HepG2 (cell line): Measurements from ENCODE around the gene HTR6. TPM values are rescaled to one million over a fixed set of nuclear protein-coding genes. Genes with fewer than 3 reads are reported as not detected.

ENCODE experiments used
- ATAC-seq: fragments of 200-7000 bp; cut with Tn5 transposase; 3 replicates; pipeline ENCODE4 v1.9.1; 2020; ENCODE audit warnings: mild to moderate bottlenecking, moderate library complexity
- BruUV-seq: library from RNA; stranded (reverse); fragments of 400-500 nt; replicated peaks from 2 replicates; lab custom pipeline; 2021; lab: Mats Ljungman, UMichigan
- CTCF ChIA-PET: fragments of 300-600 bp; formaldehyde crosslinking; extraction: SDS; loops from one replicate; lab custom pipeline; 2021; ENCODE audit warnings: low total read pairs, inconsistent platforms, low intra/inter-chr PET ratio; lab: Yijun Ruan, JAX
- POLR2A ChIA-PET: fragments of 350-600 bp; sonication (Branson Sonifier 250); formaldehyde crosslinking; loops from one replicate; lab custom pipeline; 2020; ENCODE audit warnings: antibody characterized with exemption, inconsistent platforms; lab: Yijun Ruan, JAX
- DNase-seq: peaks from one replicate; pipeline ENCODE4 v3.0.0-alpha.2; 2015; ENCODE audit warnings: low spot score
- FAIRE-seq: peaks from 3 replicates; lab custom pipeline; 2011; peaks lifted over from hg19 to GRCh38; lab: Jason Lieb, UNC
- H2AFZ ChIP-seq: one replicate; pipeline ENCODE4 v1.6.1; 2011; ENCODE audit warnings: low read length, inconsistent platforms
- H3K27ac ChIP-seq: fragments of 300-600 bp; 3 replicates; pipeline ENCODE4 v1.8.0; 2011; ENCODE audit warnings: mixed run types, mild to moderate bottlenecking, mixed read lengths, low read length, inconsistent platforms; ENCODE audit not compliant: insufficient read depth; ENCODE audit errors: extremely low read length
- H3K27me3 ChIP-seq, 2 experiments: fragments of 200-600 bp in 1 of 2; 2 replicates in 1 of 2; 3 replicates in 1 of 2; pipeline versions ENCODE4 v1.6.0 to v1.8.0; 2011; ENCODE audit warnings: low read length in 2 of 2, mild to moderate bottlenecking in 2 of 2, moderate library complexity in 2 of 2, inconsistent platforms in 1 of 2; ENCODE audit not compliant: insufficient read depth in 2 of 2, control insufficient read depth in 1 of 2
- H3K36me3 ChIP-seq, 2 experiments: fragments of 200-600 bp in 1 of 2; replicated peaks in 1 of 2; 2 replicates in 1 of 2; 3 replicates in 1 of 2; pipeline versions ENCODE4 v1.5.1 to v1.8.0; 2011; ENCODE audit warnings: low read length in 2 of 2, inconsistent platforms in 1 of 2; ENCODE audit not compliant: insufficient read depth in 2 of 2, control insufficient read depth in 1 of 2
- H3K4me1 ChIP-seq: 2 replicates; pipeline ENCODE4 v1.5.1; 2012; ENCODE audit warnings: low read length, inconsistent platforms; ENCODE audit not compliant: insufficient read depth
- H3K4me2 ChIP-seq: 2 replicates; pipeline ENCODE4 v1.6.0; 2011; ENCODE audit warnings: low read depth, low read length, inconsistent platforms
- H3K4me3 ChIP-seq, 3 experiments: fragments of 200-600 bp in 1 of 3; sonication (generic), shearing (Covaris generic) in 1 of 3; replicated peaks in 1 of 3; 2 replicates each; pipeline ENCODE4 v1.5.1; 2011 to 2016; ENCODE audit warnings: low read length in 3 of 3, inconsistent platforms in 2 of 3, low read depth in 2 of 3, mild to moderate bottlenecking in 2 of 3, control low read depth in 1 of 3, mixed read lengths in 1 of 3; ENCODE audit not compliant: insufficient read depth in 1 of 3
- H3K79me2 ChIP-seq: one replicate; pipeline ENCODE4 v1.6.1; 2011; ENCODE audit warnings: low read length, inconsistent platforms; ENCODE audit not compliant: insufficient read depth
- H3K9ac ChIP-seq: 2 replicates; pipeline ENCODE4 v1.6.0; 2011; ENCODE audit warnings: mild to moderate bottlenecking, low read depth, low read length, inconsistent platforms; ENCODE audit not compliant: insufficient read depth
- H3K9me3 ChIP-seq: 2 replicates; pipeline ENCODE4 v1.5.1; 2012; ENCODE audit warnings: mild to moderate bottlenecking, low read length
- H4K20me1 ChIP-seq: 2 replicates; pipeline ENCODE4 v1.6.0; 2011; ENCODE audit warnings: inconsistent platforms, mild to moderate bottlenecking, low read length, moderate library complexity; ENCODE audit not compliant: insufficient read depth
- AKAP8 ChIP-seq: sonication (generic); formaldehyde crosslinking; IDR thresholded peaks from 2 replicates; pipeline ENCODE4 v1.5.1; 2020; ENCODE audit warnings: mild to moderate bottlenecking, missing genetic modification reagents
- DMAP1 ChIP-seq: IDR thresholded peaks from 2 replicates; pipeline ENCODE4 v1.6.1; 2016
- MEIS2 ChIP-seq: sonication (generic); formaldehyde crosslinking; IDR thresholded peaks from 2 replicates; pipeline ENCODE4 v1.9.0; 2021; ENCODE audit warnings: mild to moderate bottlenecking, missing genetic modification reagents
- SMC3 ChIP-seq: IDR thresholded peaks from 2 replicates; pipeline ENCODE4 v1.6.1; 2011; ENCODE audit warnings: low read length, improper control_type of control experiment
- SP140L ChIP-seq: sonication (generic); formaldehyde crosslinking; IDR thresholded peaks from 2 replicates; pipeline ENCODE4 v1.4.0; 2020; ENCODE audit warnings: missing genetic modification reagents, borderline replicate concordance
- ZNF547 ChIP-seq: sonication (generic); formaldehyde crosslinking; IDR thresholded peaks from 2 replicates; pipeline ENCODE4 v1.5.1; 2020; ENCODE audit warnings: mild to moderate bottlenecking, missing genetic modification reagents
- WGBS: methylation state at CpG from one replicate; pipeline ENCODE4 v1.1.6; 2017; ENCODE audit warnings: low lambda C conversion rate; 5-methylcytosine and 5-hydroxymethylcytosine counted together
- in situ Hi-C: cut with HindIII; loops from 2 replicates; pipeline ENCODE4 v1.10.0; 2017; ENCODE audit warnings: low pct_unique_long_range_greater_than_20kb; ENCODE audit not compliant: extremely low pct_ligation_motif_present
- intact Hi-C: fragments of 100-400 bp; cut with micrococcal nuclease; formaldehyde crosslinking; loops from one replicate; pipeline ENCODE4 v1.10.0; 2022; ENCODE audit not compliant: unreplicated experiment
- polyA plus RNA-seq, 8 experiments: library from polyadenylated mRNA; depleted of rRNA in 3 of 8; stranded (reverse) in 7 of 8; unstranded in 1 of 8; fragments of >200 nt; fragmentation: Illumina TruSeq in 4 of 8; extraction: Trizol in 4 of 8; gene quantifications; 2 replicates each; pipeline versions ENCODE4 v1.2.1 to v1.2.3, GENCODE V29; 2011 to 2016; ENCODE audit warnings: low read depth in 4 of 8, missing spikeins in 1 of 8, mixed read lengths in 1 of 8; ENCODE audit not compliant: insufficient read depth in 1 of 8
- total RNA-seq, 5 experiments: library from RNA; depleted of rRNA; stranded (reverse); fragments of >200 nt; fragmentation: Illumina TruSeq; extraction: Trizol; gene quantifications; 2 replicates each; pipeline ENCODE4 v1.2.3, GENCODE V29; 2016; ENCODE audit warnings: low read depth in 1 of 5
- TF ChIP-seq, protein P1 (sequence below): sonication (generic); formaldehyde crosslinking; IDR thresholded peaks from 2 replicates; pipeline ENCODE4 v1.8.0; 2022; ENCODE audit warnings: missing genetic modification reagents, mild to moderate bottlenecking, borderline replicate concordance
- TF ChIP-seq, protein P2 (sequence below): sonication (generic); formaldehyde crosslinking; IDR thresholded peaks from 2 replicates; pipeline ENCODE4 v1.5.0; 2020; ENCODE audit warnings: mild to moderate bottlenecking, missing genetic modification reagents
- TF ChIP-seq, protein P3 (sequence below): sonication (generic); formaldehyde crosslinking; IDR thresholded peaks from 2 replicates; pipeline ENCODE4 v1.4.0; 2020; ENCODE audit warnings: mild to moderate bottlenecking, missing genetic modification reagents, borderline replicate concordance

Gene HTR6
- total and polyA plus RNA-seq, 2 of the 13 experiments (the other 11 are each of a cell fraction or from before 2014, with no cell fraction given): 0.04 TPM; not detected in 1

DNA sequence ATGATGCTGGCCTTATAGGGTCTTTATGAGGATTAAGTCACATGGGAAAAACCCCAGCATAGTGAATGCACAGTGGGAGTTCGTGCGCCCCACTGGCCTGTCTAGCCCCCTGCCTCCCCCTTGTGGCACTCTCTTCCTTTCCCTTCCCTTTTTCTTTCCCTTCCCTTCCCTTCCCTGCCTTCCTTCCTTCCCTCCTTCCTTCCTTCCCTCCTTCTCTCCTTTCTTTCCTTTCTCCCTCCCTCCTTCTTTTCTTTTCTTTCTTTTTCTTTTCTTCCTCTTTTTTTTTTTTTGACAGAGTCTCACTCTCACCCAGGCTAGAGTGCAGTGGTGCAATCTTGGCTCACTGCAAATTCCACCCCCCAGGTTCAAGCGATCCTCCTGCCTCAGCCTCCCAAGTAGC is 38.6 kb downstream of the HTR6 start:
- CTCF ChIA-PET: interaction anchor here (1.2 to 2.3 kb wide), 2 partner anchors 39 to 42 kb away, joined by 3 to 9 read pairs; partner anchors contain the start of gene HTR6
- no TSS peak for BruUV-seq
- H3K4me1 ChIP-seq: peaks cover 9% of the 10 kb centered on the region
- TF ChIP-seq DMAP1 (CRISPR knock-in tag) (no peak), MEIS2 (CRISPR knock-in tag) (no peak), ZNF547 (CRISPR knock-in tag) (no peak), SP140L (CRISPR knock-in tag) (no peak), SMC3 (no peak), AKAP8 (CRISPR knock-in tag) (no peak)
- TF ChIP-seq, protein P1, sequence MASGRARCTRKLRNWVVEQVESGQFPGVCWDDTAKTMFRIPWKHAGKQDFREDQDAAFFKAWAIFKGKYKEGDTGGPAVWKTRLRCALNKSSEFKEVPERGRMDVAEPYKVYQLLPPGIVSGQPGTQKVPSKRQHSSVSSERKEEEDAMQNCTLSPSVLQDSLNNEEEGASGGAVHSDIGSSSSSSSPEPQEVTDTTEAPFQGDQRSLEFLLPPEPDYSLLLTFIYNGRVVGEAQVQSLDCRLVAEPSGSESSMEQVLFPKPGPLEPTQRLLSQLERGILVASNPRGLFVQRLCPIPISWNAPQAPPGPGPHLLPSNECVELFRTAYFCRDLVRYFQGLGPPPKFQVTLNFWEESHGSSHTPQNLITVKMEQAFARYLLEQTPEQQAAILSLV: no peak
- TF ChIP-seq, protein P2, sequence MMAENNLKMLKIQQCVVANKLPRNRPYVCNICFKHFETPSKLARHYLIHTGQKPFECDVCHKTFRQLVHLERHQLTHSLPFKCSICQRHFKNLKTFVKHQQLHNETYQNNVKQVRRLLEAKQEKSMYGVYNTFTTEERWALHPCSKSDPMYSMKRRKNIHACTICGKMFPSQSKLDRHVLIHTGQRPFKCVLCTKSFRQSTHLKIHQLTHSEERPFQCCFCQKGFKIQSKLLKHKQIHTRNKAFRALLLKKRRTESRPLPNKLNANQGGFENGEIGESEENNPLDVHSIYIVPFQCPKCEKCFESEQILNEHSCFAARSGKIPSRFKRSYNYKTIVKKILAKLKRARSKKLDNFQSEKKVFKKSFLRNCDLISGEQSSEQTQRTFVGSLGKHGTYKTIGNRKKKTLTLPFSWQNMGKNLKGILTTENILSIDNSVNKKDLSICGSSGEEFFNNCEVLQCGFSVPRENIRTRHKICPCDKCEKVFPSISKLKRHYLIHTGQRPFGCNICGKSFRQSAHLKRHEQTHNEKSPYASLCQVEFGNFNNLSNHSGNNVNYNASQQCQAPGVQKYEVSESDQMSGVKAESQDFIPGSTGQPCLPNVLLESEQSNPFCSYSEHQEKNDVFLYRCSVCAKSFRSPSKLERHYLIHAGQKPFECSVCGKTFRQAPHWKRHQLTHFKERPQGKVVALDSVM (CRISPR knock-in tag): no peak
- TF ChIP-seq, protein P3, sequence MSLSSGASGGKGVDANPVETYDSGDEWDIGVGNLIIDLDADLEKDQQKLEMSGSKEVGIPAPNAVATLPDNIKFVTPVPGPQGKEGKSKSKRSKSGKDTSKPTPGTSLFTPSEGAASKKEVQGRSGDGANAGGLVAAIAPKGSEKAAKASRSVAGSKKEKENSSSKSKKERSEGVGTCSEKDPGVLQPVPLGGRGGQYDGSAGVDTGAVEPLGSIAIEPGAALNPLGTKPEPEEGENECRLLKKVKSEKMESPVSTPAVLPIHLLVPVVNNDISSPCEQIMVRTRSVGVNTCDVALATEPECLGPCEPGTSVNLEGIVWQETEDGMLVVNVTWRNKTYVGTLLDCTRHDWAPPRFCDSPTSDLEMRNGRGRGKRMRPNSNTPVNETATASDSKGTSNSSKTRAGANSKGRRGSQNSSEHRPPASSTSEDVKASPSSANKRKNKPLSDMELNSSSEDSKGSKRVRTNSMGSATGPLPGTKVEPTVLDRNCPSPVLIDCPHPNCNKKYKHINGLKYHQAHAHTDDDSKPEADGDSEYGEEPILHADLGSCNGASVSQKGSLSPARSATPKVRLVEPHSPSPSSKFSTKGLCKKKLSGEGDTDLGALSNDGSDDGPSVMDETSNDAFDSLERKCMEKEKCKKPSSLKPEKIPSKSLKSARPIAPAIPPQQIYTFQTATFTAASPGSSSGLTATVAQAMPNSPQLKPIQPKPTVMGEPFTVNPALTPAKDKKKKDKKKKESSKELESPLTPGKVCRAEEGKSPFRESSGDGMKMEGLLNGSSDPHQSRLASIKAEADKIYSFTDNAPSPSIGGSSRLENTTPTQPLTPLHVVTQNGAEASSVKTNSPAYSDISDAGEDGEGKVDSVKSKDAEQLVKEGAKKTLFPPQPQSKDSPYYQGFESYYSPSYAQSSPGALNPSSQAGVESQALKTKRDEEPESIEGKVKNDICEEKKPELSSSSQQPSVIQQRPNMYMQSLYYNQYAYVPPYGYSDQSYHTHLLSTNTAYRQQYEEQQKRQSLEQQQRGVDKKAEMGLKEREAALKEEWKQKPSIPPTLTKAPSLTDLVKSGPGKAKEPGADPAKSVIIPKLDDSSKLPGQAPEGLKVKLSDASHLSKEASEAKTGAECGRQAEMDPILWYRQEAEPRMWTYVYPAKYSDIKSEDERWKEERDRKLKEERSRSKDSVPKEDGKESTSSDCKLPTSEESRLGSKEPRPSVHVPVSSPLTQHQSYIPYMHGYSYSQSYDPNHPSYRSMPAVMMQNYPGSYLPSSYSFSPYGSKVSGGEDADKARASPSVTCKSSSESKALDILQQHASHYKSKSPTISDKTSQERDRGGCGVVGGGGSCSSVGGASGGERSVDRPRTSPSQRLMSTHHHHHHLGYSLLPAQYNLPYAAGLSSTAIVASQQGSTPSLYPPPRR (CRISPR knock-in tag): no peak

More for the DNA sequence above, 38.6 kb downstream of the HTR6 start:
- FAIRE-seq: no peak
- H3K4me2 ChIP-seq: no peak overlapping the region
- DNase-seq: no peak
- no peak overlapping the region for H3K4me3 ChIP-seq
- intact Hi-C loops: loop anchor here (5.0 kb wide), 1 partner anchor 614 kb away; no protein-coding TSS in a partner anchor
- H3K9me3 ChIP-seq: no peaks in the 10 kb centered on the region
- WGBS: 76% methylated on average over 3 of the region's 3 CpGs
- no peak overlapping the region for H3K9ac ChIP-seq
- H4K20me1 ChIP-seq: no peaks in the 10 kb centered on the region
- in situ Hi-C loops: loop anchor here (5.0 kb wide), 1 partner anchor 41 kb away; the partner anchor contains the start of gene HTR6
- H3K27ac ChIP-seq: no peak overlapping the region
- H3K27me3 ChIP-seq: no peaks in the 10 kb centered on the region
- no peaks in the 10 kb centered on the region for H3K79me2 ChIP-seq
- POLR2A ChIA-PET: no interaction called here
- no peaks in the 10 kb centered on the region for H3K36me3 ChIP-seq
- H2AFZ ChIP-seq: no peak overlapping the region
- ATAC-seq: no peak
